PC-3 (cell line): ENCODE measurements around the gene AKAP17A.

Experiments used
- EZH2 ChIP-seq: fragments of 300-600 bp; sonication (generic); IDR thresholded peaks from one replicate; pipeline ENCODE4 v1.6.1; 2017; ENCODE audit warnings: antibody characterized with exemption, mild to moderate bottlenecking, low read length; ENCODE audit not compliant: unreplicated experiment
- EZH2phosphoT487 ChIP-seq: fragments of 300-600 bp; sonication (generic); IDR thresholded peaks from 2 replicates; pipeline ENCODE4 v1.6.1; 2018; ENCODE audit warnings: mild to moderate bottlenecking, antibody characterized with exemption, low read length, borderline replicate concordance
- TF ChIP-seq, protein P1 (sequence below): fragments of 300-600 bp; sonication (generic); conservative IDR thresholded peaks from 2 replicates; pipeline ENCODE4 v1.5.1; 2017; ENCODE audit warnings: antibody characterized with exemption, low read depth, mild to moderate bottlenecking, low read length

DNA sequence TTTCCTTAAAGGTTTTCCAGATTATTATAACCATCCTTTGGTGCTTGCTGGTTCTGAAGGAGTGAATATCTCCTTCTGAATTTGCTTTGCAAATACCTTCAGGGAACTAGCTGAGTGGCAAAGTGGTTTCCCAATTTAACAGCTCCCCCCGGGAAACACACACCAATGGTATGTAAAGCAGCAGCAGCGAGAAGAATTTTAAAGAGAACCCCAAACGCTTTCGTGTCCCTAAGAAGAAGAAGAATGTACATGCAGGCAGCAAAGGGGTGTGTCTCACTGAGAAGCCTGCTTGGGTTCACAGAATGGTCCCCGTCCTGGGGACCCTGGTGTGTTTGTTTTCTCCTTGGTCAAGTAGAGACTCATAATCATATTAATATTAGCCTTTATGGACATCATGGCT lies 4.2 kb upstream of the AKAP17A start:
- no peak for TF ChIP-seq EZH2phosphoT487
- TF ChIP-seq, protein P1, sequence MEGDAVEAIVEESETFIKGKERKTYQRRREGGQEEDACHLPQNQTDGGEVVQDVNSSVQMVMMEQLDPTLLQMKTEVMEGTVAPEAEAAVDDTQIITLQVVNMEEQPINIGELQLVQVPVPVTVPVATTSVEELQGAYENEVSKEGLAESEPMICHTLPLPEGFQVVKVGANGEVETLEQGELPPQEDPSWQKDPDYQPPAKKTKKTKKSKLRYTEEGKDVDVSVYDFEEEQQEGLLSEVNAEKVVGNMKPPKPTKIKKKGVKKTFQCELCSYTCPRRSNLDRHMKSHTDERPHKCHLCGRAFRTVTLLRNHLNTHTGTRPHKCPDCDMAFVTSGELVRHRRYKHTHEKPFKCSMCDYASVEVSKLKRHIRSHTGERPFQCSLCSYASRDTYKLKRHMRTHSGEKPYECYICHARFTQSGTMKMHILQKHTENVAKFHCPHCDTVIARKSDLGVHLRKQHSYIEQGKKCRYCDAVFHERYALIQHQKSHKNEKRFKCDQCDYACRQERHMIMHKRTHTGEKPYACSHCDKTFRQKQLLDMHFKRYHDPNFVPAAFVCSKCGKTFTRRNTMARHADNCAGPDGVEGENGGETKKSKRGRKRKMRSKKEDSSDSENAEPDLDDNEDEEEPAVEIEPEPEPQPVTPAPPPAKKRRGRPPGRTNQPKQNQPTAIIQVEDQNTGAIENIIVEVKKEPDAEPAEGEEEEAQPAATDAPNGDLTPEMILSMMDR, result no peak
- no peak for TF ChIP-seq EZH2
